HCT116 (cell line): ENCODE results near the gene NCBP2L. TPM values are rescaled to one million over a fixed set of nuclear protein-coding genes. Genes with fewer than 3 reads are reported as not detected.

Experiments
- ATAC-seq: fragments of 200-7000 bp; cut with Tn5 transposase; 2 replicates; pipeline ENCODE4 v1.9.1; 2020; ENCODE audit warnings: mild to moderate bottlenecking, moderate library complexity
- BruUV-seq: library from RNA; stranded (reverse); fragments of 400-500 nt; replicated peaks from 2 replicates; lab custom pipeline; 2021; lab: Mats Ljungman, UMichigan
- CTCF ChIA-PET: fragments of 300-600 bp; sonication (Branson Sonifier 250); formaldehyde crosslinking; loops from one replicate; lab custom pipeline; 2021; ENCODE audit warnings: antibody characterized with exemption; lab: Charles Lee
- POLR2A ChIA-PET: fragments of 300-600, 350-600 bp; sonication (Branson Sonifier 250); formaldehyde crosslinking; loops from one replicate; lab custom pipeline; 2021; ENCODE audit warnings: antibody characterized with exemption; lab: Charles Lee
- RAD21 ChIA-PET, 2 experiments: fragments of 300-600 bp; sonication (Branson Sonifier 250); formaldehyde crosslinking; loops; one replicate each; lab custom pipeline; 2023; ENCODE audit warnings: low total read pairs in 2 of 2; ENCODE audit not compliant: uncharacterized antibody in 2 of 2, unreplicated experiment in 2 of 2, low non-redundant PET in 1 of 2; lab: Charles Lee
- DNase-seq: peaks from one replicate; pipeline ENCODE4 v3.0.0-alpha.2; 2010; ENCODE audit warnings: low read depth, low spot score
- H2AFZ ChIP-seq: fragments of 200-600 bp; shearing (Covaris generic), sonication (generic); 2 replicates; pipeline ENCODE4 v1.6.1; 2017; ENCODE audit warnings: low read depth, mixed run types, mixed read lengths, antibody characterized with exemption, low read length; ENCODE audit not compliant: poor library complexity, severe bottlenecking
- H3K27ac ChIP-seq: 2 replicates; pipeline ENCODE4 v1.5.1; 2012; ENCODE audit warnings: low read depth, low read length
- H3K27me3 ChIP-seq: fragments of 200-600 bp; sonication (generic); 2 replicates; pipeline ENCODE4 v1.6.1; 2016; ENCODE audit warnings: mixed run types, low read length, mixed read lengths; ENCODE audit not compliant: insufficient read depth
- H3K36me3 ChIP-seq, 2 experiments: fragments of 200-500 bp in 1 of 2; fragments of 200-600 bp in 1 of 2; sonication (Bioruptor generic) in 1 of 2; sonication (generic) in 1 of 2; 2 replicates each; pipeline versions ENCODE4 v1.5.1 to v1.6.1; 2014 to 2016; ENCODE audit warnings: low read length in 2 of 2, inconsistent platforms in 1 of 2, mixed read lengths in 1 of 2, mixed run types in 1 of 2; ENCODE audit not compliant: insufficient read depth in 2 of 2, control insufficient read depth in 1 of 2
- H3K4me1 ChIP-seq, 2 experiments: fragments of 200-600 bp in 1 of 2; sonication (generic) in 1 of 2; 2 replicates each; pipeline versions ENCODE4 v1.5.1 to v1.6.1; 2012 to 2017; ENCODE audit warnings: low read length in 2 of 2, inconsistent platforms in 1 of 2, mild to moderate bottlenecking in 1 of 2, mixed read lengths in 1 of 2, mixed run types in 1 of 2, moderate library complexity in 1 of 2; ENCODE audit not compliant: insufficient read depth in 2 of 2, control insufficient read depth in 1 of 2
- H3K4me2 ChIP-seq: fragments of 200-600 bp; sonication (generic); 2 replicates; pipeline ENCODE4 v1.6.1; 2017; ENCODE audit warnings: mixed run types, low read length, mixed read lengths
- H3K4me3 ChIP-seq, 2 experiments: fragments of 200-600 bp in 1 of 2; sonication (generic) in 1 of 2; replicated peaks in 1 of 2; 2 replicates each; pipeline ENCODE4 v1.5.1; 2011 to 2016; ENCODE audit warnings: low read length in 2 of 2, control low read depth in 1 of 2, low read depth in 1 of 2, mild to moderate bottlenecking in 1 of 2, mixed read lengths in 1 of 2, mixed run types in 1 of 2
- H3K79me2 ChIP-seq: fragments of 200-600 bp; sonication (generic); 2 replicates; pipeline ENCODE4 v1.6.1; 2017; ENCODE audit warnings: mild to moderate bottlenecking, mixed run types, low read length, moderate library complexity, mixed read lengths; ENCODE audit not compliant: insufficient read depth
- H3K9ac ChIP-seq: fragments of 200-600 bp; sonication (generic); 2 replicates; pipeline ENCODE4 v1.6.1; 2016; ENCODE audit warnings: low read length, mixed read lengths
- H3K9me2 ChIP-seq: fragments of 200-600 bp; sonication (generic), shearing (Covaris generic); 2 replicates; pipeline ENCODE4 v1.6.1; 2017; ENCODE audit warnings: mixed run types, mild to moderate bottlenecking, moderate library complexity; ENCODE audit not compliant: insufficient read depth
- H3K9me3 ChIP-seq, 2 experiments: fragments of 200-500 bp in 1 of 2; fragments of 200-600 bp in 1 of 2; sonication (Bioruptor generic) in 1 of 2; sonication (generic) in 1 of 2; 2 replicates each; pipeline ENCODE4 v1.6.1; 2014 to 2017; ENCODE audit warnings: low read length in 2 of 2, mixed read lengths in 2 of 2, inconsistent platforms in 1 of 2, low read depth in 1 of 2, mild to moderate bottlenecking in 1 of 2, mixed run types in 1 of 2, moderate library complexity in 1 of 2; ENCODE audit not compliant: control insufficient read depth in 1 of 2, insufficient read depth in 1 of 2
- H4K20me1 ChIP-seq: fragments of 200-600 bp; sonication (generic), shearing (Covaris generic); 2 replicates; pipeline ENCODE4 v1.6.1; 2017; ENCODE audit warnings: mixed run types, mild to moderate bottlenecking, moderate library complexity; ENCODE audit not compliant: insufficient read depth
- CBX3 ChIP-seq: IDR thresholded peaks from 2 replicates; pipeline ENCODE4 v1.6.1; 2012; ENCODE audit warnings: low read depth
- CEBPB ChIP-seq: IDR thresholded peaks from 2 replicates; pipeline ENCODE4 v1.6.1; 2012; ENCODE audit warnings: low read depth
- CTCF ChIP-seq, 3 experiments: fragments of 200-600 bp in 1 of 3; sonication (generic) in 1 of 3; IDR thresholded peaks in 2 of 3; conservative IDR thresholded peaks in 1 of 3; 2 replicates each; pipeline ENCODE4 v1.5.1; 2012 to 2017; ENCODE audit warnings: low read depth in 2 of 3, low read length in 2 of 3, antibody characterized with exemption in 1 of 3, borderline replicate concordance in 1 of 3, control low read depth in 1 of 3, mild to moderate bottlenecking in 1 of 3, mixed read lengths in 1 of 3, mixed run types in 1 of 3, moderate library complexity in 1 of 3; ENCODE audit not compliant: insufficient read depth in 1 of 3
- EGR1 ChIP-seq: IDR thresholded peaks from 2 replicates; pipeline ENCODE4 v1.6.1; 2012; ENCODE audit warnings: low read depth
- ELF1 ChIP-seq: IDR thresholded peaks from 2 replicates; pipeline ENCODE4 v1.6.1; 2012; ENCODE audit warnings: low read depth, borderline replicate concordance
- EZH2phosphoT487 ChIP-seq: fragments of 200-600 bp; IDR thresholded peaks from 2 replicates; pipeline ENCODE4 v1.6.1; 2018; ENCODE audit warnings: antibody characterized with exemption, borderline replicate concordance
- FOSL1 ChIP-seq: IDR thresholded peaks from 2 replicates; pipeline ENCODE4 v1.6.1; 2012; ENCODE audit warnings: low read depth
- JUND ChIP-seq: IDR thresholded peaks from 2 replicates; pipeline ENCODE4 v1.6.1; 2012
- MAX ChIP-seq: IDR thresholded peaks from 2 replicates; pipeline ENCODE4 v1.6.1; 2012
- POLR2A ChIP-seq: IDR thresholded peaks from 2 replicates; pipeline ENCODE4 v1.7.0; 2011; ENCODE audit warnings: borderline replicate concordance; ENCODE audit not compliant: insufficient read depth, insufficient read length; ENCODE audit errors: extremely low read depth
- POLR2AphosphoS5 ChIP-seq: IDR thresholded peaks from 2 replicates; pipeline ENCODE4 v1.6.1; 2011; ENCODE audit warnings: mild to moderate bottlenecking, low read depth, low read length, moderate library complexity
- RAD21 ChIP-seq: IDR thresholded peaks from 2 replicates; pipeline ENCODE4 v1.6.1; 2012; ENCODE audit warnings: low read depth, mild to moderate bottlenecking
- SIN3A ChIP-seq: IDR thresholded peaks from 2 replicates; pipeline ENCODE4 v1.6.1; 2012; ENCODE audit warnings: low read depth
- SP1 ChIP-seq: IDR thresholded peaks from 2 replicates; pipeline ENCODE4 v1.6.1; 2012; ENCODE audit warnings: low read depth
- SRF ChIP-seq: IDR thresholded peaks from 2 replicates; pipeline ENCODE4 v1.6.1; 2012; ENCODE audit warnings: low read depth
- TCF7L2 ChIP-seq: IDR thresholded peaks from 2 replicates; pipeline ENCODE4 v1.7.0; 2011; ENCODE audit warnings: borderline replicate concordance, inconsistent platforms; ENCODE audit not compliant: insufficient read depth, insufficient read length; ENCODE audit errors: extremely low read depth
- YY1 ChIP-seq: IDR thresholded peaks from 2 replicates; pipeline ENCODE4 v1.6.1; 2011; ENCODE audit warnings: low read length, low read depth, moderate library complexity, mild to moderate bottlenecking; ENCODE audit not compliant: insufficient replicate concordance; ENCODE audit errors: extremely low read depth
- ZFX ChIP-seq: fragments of 450-650 bp; IDR thresholded peaks from 2 replicates; pipeline ENCODE4 v1.6.1; 2017
- ZNF274 ChIP-seq: fragments of 200-500 bp; sonication (Bioruptor generic); IDR thresholded peaks from 2 replicates; pipeline ENCODE4 v1.6.1; 2014; ENCODE audit warnings: mild to moderate bottlenecking, low read depth, low read length, inconsistent platforms
- intact Hi-C: fragments of 100-400 bp; cut with micrococcal nuclease; formaldehyde crosslinking; loops from 2 replicates; pipeline ENCODE4 v1.10.0; 2022
- total RNA-seq: library from RNA; stranded (reverse); gene quantifications from one replicate; pipeline ENCODE4 v1.2.1, GENCODE V29; 2021; ENCODE audit not compliant: unreplicated experiment
- TF ChIP-seq, protein P1 (sequence below): IDR thresholded peaks from 2 replicates; pipeline ENCODE4 v1.6.1; 2012

NCBP2L gene
- total RNA-seq, 1 experiment from 2014 or later = not detected

GRCh38 chrX:107769581-107770317 is 7.8 kb upstream of the NCBP2L start:
- no TSS peak for BruUV-seq
- ChIA-PET RAD21 (no interaction called here), POLR2A (no interaction called here), CTCF (no interaction called here)
- TF ChIP-seq SP1 (no peak), RAD21 (no peak), FOSL1 (no peak), SRF (no peak)
- Histone ChIP-seq H3K27ac (no peak overlapping the region), H2AFZ (no peak overlapping the region), H3K4me3 (no peak overlapping the region), H3K4me1 (no peaks in the 10 kb centered on the region), H3K9me2 (no peaks in the 10 kb centered on the region), H4K20me1 (no peaks in the 10 kb centered on the region), H3K4me2 (no peak overlapping the region), H3K9ac (no peak overlapping the region), H3K79me2 (no peaks in the 10 kb centered on the region), H3K9me3 (no peaks in the 10 kb centered on the region), H3K27me3 (no peaks in the 10 kb centered on the region), H3K36me3 (no peaks in the 10 kb centered on the region)
- no peak for ATAC-seq
- no peak for DNase-seq
- intact Hi-C loops = loop anchor here (10.0 kb wide), 1 partner anchor 55 kb away; no protein-coding TSS in a partner anchor

GRCh38 chrX:107773206-107773605 is 4.3 kb upstream of the NCBP2L start:
- no peaks in the 10 kb centered on the region for H3K9me2 ChIP-seq
- no peak for TF ChIP-seq JUND
- TF ChIP-seq YY1 = no peak
- no peak for TF ChIP-seq CBX3
- no peak for TF ChIP-seq ELF1
- TF ChIP-seq ZNF274 = no peak
- TF ChIP-seq EZH2phosphoT487 = no peak
- TF ChIP-seq RAD21 = no peak
- no peak for TF ChIP-seq SP1
- no peak for TF ChIP-seq FOSL1
- no peak for TF ChIP-seq SIN3A
- TF ChIP-seq POLR2AphosphoS5 = no peak
- TF ChIP-seq CTCF (IDR thresholded peaks at IDR 0.05 in 2 of 3, conservative IDR thresholded peaks at IDR 0.05 in 1 of 3; ENCODE audit: borderline replicate concordance in 1 of 3, insufficient read depth in 1 of 3, low read depth in 2 of 3, low read length in 2 of 3) = no peak
- no peak for TF ChIP-seq POLR2A
- TF ChIP-seq EGR1 = no peak
- no peak for TF ChIP-seq MAX
- TF ChIP-seq CEBPB = no peak
- TF ChIP-seq, protein P1, sequence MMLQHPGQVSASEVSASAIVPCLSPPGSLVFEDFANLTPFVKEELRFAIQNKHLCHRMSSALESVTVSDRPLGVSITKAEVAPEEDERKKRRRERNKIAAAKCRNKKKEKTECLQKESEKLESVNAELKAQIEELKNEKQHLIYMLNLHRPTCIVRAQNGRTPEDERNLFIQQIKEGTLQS = no peak
- TF ChIP-seq TCF7L2 = no peak
- no peak for TF ChIP-seq ZFX
- TF ChIP-seq, all 23 proteins: peak for 0
- Histone ChIP-seq H3K27me3 (no peaks in the 10 kb centered on the region), H3K9ac (no peak overlapping the region), H3K27ac (no peak overlapping the region), H3K9me3 (no peaks in the 10 kb centered on the region), H3K36me3 (no peaks in the 10 kb centered on the region), H3K79me2 (no peaks in the 10 kb centered on the region), H3K4me1 (peaks cover 8 to 14% of the 10 kb centered on the region in 2 experiments; a peak in 2 of 4 replicates), H4K20me1 (no peaks in the 10 kb centered on the region), H3K4me3 (no peak overlapping the region), H3K4me2 (no peak overlapping the region), H2AFZ (no peak overlapping the region)
- BruUV-seq = no TSS peak
- ATAC-seq = no peak
- RAD21 ChIA-PET = no interaction called here
- DNase-seq = no peak
- intact Hi-C loops = loop anchor here (10.0 kb wide), 1 partner anchor 58 kb away; no protein-coding TSS in a partner anchor
- CTCF ChIA-PET = no interaction called here
- POLR2A ChIA-PET = no interaction called here
